ENCODE data around the gene JTB.
A peak's percentile ranks its signal among the peaks of the same experiment; 100 is the strongest.
"Not testable (repeated sequence)": the region's sequence is repeated elsewhere in the genome, so short reads cannot be mapped to it uniquely, and the experiment has no call there.

The JTB gene

DNA sequence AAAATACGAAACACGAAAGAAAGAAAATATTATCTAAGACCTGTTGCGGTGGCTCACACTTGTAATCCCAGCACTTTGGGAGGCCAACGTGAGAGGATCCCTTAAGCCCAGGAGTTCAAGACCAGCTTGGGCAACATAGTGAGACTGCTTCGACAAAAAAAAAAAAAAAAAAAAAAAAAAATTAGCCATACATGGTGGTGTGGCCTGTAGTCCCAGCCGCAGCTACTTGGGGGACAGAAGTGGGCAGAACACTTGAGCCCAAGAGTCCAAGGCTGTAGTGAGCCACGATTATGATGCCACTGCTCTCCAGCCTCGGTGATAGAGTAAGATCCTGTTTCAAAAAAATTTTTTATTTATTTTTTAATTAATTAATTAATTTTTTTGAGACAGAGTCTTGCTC is 10.1 kb upstream of the JTB start:
- Mint-ChIP-seq H3K4me3 (no peak overlapping the region), H3K36me3 (peaks cover 12% of the 10 kb centered on the region), H3K27me3 (no peaks in the 10 kb centered on the region), H3K27ac (no peak overlapping the region), H3K4me1 (ENCODE audit: low read depth) (peaks cover 51% of the 10 kb centered on the region), H3K9me3 (ENCODE audit: low read depth) (no peaks in the 10 kb centered on the region)

DNA sequence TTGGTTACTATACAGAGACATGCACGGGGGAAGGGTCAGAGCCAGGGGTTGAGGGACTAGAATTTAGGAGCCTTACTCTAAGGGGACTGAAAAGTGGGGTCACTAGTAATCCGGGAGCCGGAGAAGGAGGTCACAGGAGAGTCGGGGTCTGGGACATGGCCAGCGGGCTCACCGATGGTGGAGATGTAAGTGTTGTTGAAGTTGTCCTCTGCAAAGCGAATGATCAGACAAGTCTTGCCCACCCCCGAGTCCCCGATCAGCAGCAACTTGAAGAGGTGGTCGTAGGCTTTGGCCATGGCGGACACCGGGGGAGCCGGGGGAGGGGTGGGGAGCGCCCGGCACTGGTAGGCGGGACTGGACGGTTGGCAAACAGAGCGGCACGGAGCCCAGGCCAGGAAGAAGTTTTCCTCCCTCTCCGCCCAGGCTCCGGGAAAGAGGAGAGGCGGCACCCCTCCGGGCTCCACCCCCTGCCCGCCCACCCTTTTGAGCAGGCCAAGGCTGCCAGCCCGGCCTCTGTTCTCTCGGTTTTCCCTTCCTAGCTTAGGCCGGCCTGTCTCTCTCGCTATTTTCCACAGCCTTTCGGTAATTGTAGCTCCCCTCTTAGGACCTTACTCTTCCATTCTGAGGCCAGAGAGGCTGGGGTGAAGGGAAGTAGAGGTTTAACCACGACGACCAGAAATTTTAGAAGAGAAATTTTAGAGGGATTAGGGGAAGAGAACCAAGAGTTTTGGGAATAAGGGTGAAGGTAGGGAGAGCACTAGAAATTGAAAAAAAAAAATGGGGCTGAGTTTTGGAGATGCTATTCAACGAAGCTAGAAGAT is 8.7 kb upstream of the JTB start, which contains the start of gene RAB13:
Gene RAB13 (minus strand): TSS at position 399 of the 821 bp plus-strand sequence. CDS start 103 bp downstream, at position 296.
- H3K36me3 Mint-ChIP-seq = peaks cover 1% of the 10 kb centered on the region
- peak within 1 kb of the TSS; percentile 99 for H3K27ac Mint-ChIP-seq
- peaks cover 40% of the 10 kb centered on the region for H3K4me1 Mint-ChIP-seq (ENCODE audit: low read depth)
- H3K27me3 Mint-ChIP-seq = no peaks in the 10 kb centered on the region
- H3K4me3 Mint-ChIP-seq = peak within 1 kb of the TSS; percentile 96
- no peaks in the 10 kb centered on the region for H3K9me3 Mint-ChIP-seq (ENCODE audit: low read depth)

DNA sequence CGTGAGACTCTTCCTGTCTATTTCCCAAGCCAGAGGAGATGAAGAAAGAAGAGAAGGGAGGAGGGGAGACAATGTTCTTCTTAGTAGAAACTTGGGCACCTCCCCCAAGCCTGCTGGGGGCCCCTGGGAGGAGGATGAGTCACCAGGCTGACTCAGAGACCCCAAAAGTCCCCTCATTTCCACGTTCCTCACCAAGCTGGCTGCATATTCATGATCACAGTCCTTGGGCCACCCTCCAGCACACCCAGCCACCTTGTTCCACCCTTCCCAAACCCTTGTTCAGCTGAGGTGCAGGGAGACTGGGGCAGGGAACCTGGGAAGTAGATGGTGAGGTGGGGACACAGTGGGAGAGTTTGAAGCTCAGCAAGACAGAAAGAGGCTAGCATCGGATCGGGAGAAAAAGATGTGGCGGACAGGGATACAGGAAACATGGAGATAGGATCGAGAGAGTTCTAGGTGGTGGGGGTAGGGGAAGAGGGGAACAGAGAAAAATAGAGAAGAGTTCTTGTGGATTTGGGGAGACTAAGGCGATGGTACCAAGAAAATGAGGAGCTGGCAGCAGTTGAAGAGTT is 8.0 kb upstream of the JTB start:
- H3K9me3 Mint-ChIP-seq (ENCODE audit: low read depth) = no peaks in the 10 kb centered on the region
- no peaks in the 10 kb centered on the region for H3K27me3 Mint-ChIP-seq
- no peaks in the 10 kb centered on the region for H3K36me3 Mint-ChIP-seq
- peak overlapping the region; percentile 99 for H3K27ac Mint-ChIP-seq
- H3K4me1 Mint-ChIP-seq (ENCODE audit: low read depth) = peaks cover 36% of the 10 kb centered on the region
- H3K4me3 Mint-ChIP-seq = peak overlapping the region; percentile 96

DNA sequence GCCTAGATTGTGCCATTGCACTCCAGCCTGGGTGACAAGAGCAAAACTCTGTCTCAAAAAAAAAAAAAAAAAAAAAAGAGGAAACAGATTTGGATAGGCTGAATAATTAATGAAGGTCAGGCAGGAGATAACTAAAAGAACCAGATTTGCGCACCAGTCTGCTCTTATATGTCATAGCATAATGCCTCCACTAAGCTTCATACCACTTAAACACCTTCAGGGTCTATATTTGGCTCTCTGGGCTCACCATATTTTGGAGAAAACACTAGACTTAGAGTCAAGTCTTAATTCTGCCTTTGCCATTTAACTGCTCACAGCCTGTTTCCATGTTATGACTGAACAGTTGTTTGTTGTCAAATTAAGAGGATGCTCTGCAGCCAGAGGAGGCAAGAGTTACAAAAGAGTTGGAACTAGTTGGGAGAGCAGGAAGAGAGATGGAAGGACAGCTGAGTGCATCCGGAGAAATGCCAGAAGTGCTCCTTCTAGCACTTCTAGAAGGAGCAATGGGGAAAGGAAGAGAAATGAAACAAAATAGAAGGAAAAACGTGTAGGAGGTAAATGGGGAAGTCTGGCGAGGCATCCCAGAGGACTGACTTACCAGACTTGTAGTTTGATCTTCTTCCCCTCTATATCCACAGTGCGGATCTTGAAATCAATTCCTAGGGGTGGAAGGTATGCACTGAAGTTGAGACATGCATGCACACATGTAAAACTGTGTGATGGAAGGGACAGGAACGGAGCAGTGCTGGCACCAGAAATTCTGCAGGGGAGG is 6.8 kb upstream of the JTB start:
- Mint-ChIP-seq H3K27me3 (no peaks in the 10 kb centered on the region), H3K9me3 (ENCODE audit: low read depth) (no peaks in the 10 kb centered on the region), H3K4me1 (ENCODE audit: low read depth) (peaks cover 30% of the 10 kb centered on the region), H3K27ac (peak overlapping the region; percentile 58), H3K4me3 (peak overlapping the region; percentile 8), H3K36me3 (no peaks in the 10 kb centered on the region)

DNA sequence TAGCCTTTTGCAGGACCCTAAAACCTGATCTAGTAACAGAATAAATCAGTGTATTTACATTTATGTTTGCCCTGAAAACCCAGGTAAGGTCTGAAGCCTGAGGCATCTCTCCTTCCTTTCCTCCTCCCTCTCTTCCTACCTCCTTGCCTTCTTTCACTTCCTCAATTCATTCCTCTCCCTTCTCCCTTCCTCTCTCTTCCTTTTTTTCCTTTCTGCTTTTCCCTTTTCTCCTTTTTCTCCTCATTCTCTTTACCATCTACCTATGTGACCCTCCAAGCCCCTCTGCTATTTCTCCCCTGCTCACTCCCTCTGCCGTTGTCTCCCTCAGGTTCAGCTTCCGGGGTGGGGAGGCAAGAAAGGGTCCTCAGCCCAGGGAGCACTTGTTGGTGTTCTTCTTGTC is 4.3 kb upstream of the JTB start:
- H3K27me3 Mint-ChIP-seq, H3K27ac Mint-ChIP-seq: not testable (repeated sequence)

DNA sequence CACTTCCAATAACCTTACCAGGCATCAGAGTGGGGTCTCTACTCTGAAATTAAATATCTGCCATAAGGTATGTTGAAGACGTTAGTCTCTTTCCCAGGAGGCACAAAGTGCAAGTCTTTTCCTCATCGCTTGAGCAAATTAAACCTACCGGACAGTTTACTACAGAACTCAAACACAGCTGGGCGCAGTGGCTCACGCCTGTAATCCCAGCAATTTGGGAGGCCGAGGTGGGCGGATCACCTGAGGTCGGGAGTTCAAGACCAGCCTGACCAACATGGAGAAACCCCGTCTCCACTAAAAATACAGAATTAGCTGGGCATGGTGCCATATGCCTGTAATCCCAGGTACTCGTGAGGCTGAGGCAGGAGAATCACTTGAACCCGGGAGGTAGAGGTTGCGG is 1.6 kb upstream of the JTB start:
- Mint-ChIP-seq H3K27ac (peak overlapping the region; percentile 96), H3K4me1 (ENCODE audit: low read depth) (peaks cover 33% of the 10 kb centered on the region)
- H3K36me3 Mint-ChIP-seq = not testable (repeated sequence)

More for the DNA sequence above, 4.3 kb upstream of the JTB start:
- not testable (repeated sequence) for H3K4me3 Mint-ChIP-seq; H3K9me3 Mint-ChIP-seq (ENCODE audit: low read depth); H3K36me3 Mint-ChIP-seq
- H3K4me1 Mint-ChIP-seq (ENCODE audit: low read depth) = peaks cover 39% of the 10 kb centered on the region

DNA sequence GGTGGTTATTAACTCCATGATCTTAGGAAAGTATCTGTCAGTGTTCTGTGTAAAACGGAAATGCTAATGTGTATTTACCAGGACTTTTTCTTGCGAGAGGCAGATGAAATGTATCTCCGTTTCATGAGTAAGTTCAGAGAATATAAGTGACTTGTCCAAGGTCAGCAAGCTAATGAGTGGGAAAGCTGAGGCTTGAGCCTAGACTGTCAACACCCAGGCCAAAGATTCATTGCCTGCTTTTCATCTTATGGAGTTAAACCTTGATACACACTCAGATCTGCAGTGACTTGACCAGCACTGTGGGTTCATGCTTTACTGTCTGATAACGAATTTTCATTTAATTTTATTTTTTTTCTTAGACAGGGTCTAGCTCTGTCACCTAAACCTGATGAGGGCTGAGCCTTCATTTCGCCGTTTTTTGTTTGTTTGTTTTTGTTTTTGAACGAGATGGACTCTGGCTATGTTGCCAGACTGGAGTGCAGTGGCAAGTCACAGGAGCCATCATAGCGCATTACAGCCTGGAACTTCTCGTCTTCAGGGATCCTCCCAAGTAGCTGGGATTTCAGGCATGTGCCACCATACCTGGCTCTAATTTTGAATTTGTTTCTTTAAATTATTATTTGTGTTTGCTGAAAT is 918 bp upstream of the JTB start:
- H3K36me3 Mint-ChIP-seq = peaks cover 5% of the 10 kb centered on the region

More for the DNA sequence above, 1.6 kb upstream of the JTB start:
- H3K9me3 Mint-ChIP-seq (ENCODE audit: low read depth); H3K27me3 Mint-ChIP-seq: not testable (repeated sequence)
- peak overlapping the region; percentile 97 for H3K4me3 Mint-ChIP-seq

DNA sequence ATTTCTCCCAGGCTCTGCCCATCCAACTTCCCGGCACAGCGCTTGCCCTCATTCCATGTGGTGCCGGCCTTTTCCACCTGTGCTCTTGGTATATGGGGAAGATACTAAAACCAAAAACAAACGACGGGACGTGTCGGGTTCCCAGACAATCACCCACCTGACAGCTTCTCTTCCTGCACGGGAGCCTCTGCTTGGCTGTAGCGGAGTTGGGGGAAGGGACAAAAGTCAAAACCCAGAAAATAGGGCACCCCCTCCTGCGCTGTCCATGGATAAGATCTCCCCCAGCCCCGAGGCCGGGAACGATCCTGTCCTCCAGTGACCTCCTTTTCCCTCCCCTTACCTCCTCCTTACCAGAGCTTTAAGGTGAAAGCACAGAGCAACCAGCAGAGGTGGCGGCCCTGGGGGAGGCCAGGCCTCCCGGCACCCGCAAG is 640 bp downstream of the JTB start:
- H3K9me3 Mint-ChIP-seq (ENCODE audit: low read depth) = no peaks in the 10 kb centered on the region
- peaks cover 5% of the 10 kb centered on the region for H3K36me3 Mint-ChIP-seq
- peak overlapping the region; percentile 97 for H3K4me3 Mint-ChIP-seq
- H3K4me1 Mint-ChIP-seq (ENCODE audit: low read depth) = peaks cover 44% of the 10 kb centered on the region
- H3K27ac Mint-ChIP-seq = peak overlapping the region; percentile 98
- H3K27me3 Mint-ChIP-seq = no peaks in the 10 kb centered on the region

More for the DNA sequence above, 918 bp upstream of the JTB start:
- peak overlapping the region; percentile 96 for H3K27ac Mint-ChIP-seq
- H3K4me3 Mint-ChIP-seq = peak overlapping the region; percentile 97
- H3K4me1 Mint-ChIP-seq (ENCODE audit: low read depth) = peaks cover 34% of the 10 kb centered on the region
- H3K9me3 Mint-ChIP-seq (ENCODE audit: low read depth) = no peaks in the 10 kb centered on the region
- H3K27me3 Mint-ChIP-seq = no peaks in the 10 kb centered on the region

DNA sequence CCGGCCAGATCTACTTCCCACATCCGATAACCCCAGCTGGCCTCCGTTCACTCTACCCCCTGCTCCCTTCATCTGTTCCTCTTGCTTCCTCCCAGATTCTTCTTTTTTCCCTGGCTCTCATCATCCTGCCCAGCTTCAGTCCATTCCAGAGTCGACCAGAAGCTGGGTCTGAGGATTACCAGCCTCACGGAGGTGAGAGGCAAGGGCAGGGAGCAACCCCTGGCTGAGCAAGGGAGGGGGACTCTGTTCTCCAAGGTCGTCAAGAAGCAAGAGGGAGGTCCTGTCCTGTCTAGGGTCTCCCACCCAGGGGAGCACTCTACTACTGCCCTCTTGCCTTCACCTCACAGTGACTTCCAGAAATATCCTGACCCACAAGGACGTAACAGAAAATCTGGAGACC is 3.9 kb downstream of the JTB start:
- Mint-ChIP-seq H3K9me3 (ENCODE audit: low read depth) (no peaks in the 10 kb centered on the region), H3K4me3 (no peak overlapping the region), H3K4me1 (ENCODE audit: low read depth) (peaks cover 44% of the 10 kb centered on the region), H3K36me3 (peaks cover 5% of the 10 kb centered on the region), H3K27ac (peak overlapping the region; percentile 71), H3K27me3 (no peaks in the 10 kb centered on the region)

DNA sequence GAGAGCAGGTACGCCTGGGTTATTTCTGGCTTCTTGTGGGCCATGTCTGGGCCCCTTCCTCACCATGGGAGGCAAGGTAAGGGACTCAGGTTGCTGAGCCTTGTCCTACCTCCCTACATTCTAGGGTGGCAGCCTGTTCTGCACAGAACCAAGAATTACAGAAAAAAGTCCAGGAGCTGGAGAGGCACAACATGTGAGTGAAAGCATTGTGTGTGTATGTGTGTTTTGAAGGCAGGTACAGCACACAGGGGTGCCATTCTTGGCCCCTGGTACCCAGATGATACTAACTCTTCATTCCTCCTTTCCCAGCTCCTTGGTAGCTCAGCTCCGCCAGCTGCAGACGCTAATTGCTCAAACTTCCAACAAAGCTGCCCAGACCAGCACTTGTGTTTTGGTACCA is 4.4 kb downstream of the JTB start:
- Mint-ChIP-seq H3K4me3 (no peak overlapping the region), H3K27ac (peak overlapping the region; percentile 58), H3K4me1 (ENCODE audit: low read depth) (peaks cover 39% of the 10 kb centered on the region), H3K27me3 (no peaks in the 10 kb centered on the region), H3K9me3 (ENCODE audit: low read depth) (no peaks in the 10 kb centered on the region), H3K36me3 (peaks cover 5% of the 10 kb centered on the region)

DNA sequence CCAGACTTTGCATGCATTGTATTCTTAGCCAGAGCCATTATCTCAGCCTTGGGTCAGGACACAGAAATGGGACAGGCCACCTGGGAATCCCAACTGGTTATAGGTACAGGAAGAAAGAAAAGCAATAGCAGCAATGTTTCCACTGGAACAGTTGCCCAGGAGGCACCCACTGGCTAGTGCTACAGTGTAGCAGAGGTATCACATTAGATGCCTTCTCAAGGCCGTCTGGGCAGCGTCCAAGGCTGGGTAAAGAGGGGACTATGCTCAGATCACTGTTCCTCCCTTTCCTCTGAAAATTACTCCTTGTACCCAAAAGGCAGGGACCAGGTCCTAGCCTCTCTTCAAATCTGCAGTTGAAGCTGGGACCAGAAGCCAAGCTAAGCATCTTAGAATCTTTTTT is 7.1 kb downstream of the JTB start:
- Mint-ChIP-seq H3K9me3 (ENCODE audit: low read depth) (no peaks in the 10 kb centered on the region), H3K27me3 (no peaks in the 10 kb centered on the region), H3K4me1 (ENCODE audit: low read depth) (peaks cover 47% of the 10 kb centered on the region), H3K4me3 (no peak overlapping the region), H3K27ac (no peak overlapping the region), H3K36me3 (no peaks in the 10 kb centered on the region)

DNA sequence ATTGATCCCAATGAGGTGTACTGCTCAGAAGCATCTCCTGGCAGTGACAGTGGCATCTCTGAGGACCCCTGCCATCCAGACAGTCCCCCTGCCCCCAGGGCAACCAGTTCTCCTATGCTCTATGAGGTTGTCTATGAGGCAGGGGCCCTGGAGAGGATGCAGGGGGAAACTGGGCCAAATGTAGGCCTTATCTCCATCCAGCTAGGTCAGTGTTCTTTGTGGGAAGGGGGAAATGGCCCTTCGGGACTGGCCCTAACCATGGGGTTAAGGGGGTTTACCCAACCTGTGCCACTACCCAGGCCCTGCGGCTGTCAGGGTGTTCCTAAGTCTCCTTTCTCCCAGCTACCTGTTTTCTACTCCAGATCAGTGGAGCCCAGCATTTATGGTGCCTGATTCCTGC is 8.5 kb downstream of the JTB start:
- peak overlapping the region; percentile 10 for H3K4me3 Mint-ChIP-seq
- no peaks in the 10 kb centered on the region for H3K9me3 Mint-ChIP-seq (ENCODE audit: low read depth)
- H3K27me3 Mint-ChIP-seq = no peaks in the 10 kb centered on the region
- H3K4me1 Mint-ChIP-seq (ENCODE audit: low read depth) = peaks cover 44% of the 10 kb centered on the region
- no peaks in the 10 kb centered on the region for H3K36me3 Mint-ChIP-seq
- H3K27ac Mint-ChIP-seq = peak overlapping the region; percentile 68

DNA sequence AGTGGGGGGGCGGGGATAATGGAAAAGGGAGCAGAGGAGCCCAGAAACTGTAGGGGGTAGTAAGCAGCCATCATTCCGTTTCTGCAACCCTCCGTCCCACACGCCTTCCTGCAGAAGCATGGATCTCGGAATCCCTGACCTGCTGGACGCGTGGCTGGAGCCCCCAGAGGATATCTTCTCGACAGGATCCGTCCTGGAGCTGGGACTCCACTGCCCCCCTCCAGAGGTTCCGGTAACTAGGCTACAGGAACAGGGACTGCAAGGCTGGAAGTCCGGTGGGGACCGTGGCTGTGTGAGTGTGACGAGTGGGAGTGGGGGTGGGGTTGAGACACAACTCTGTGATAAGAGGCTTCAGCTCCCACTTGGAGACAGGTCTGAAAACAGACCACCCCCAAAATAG is 9.1 kb downstream of the JTB start:
- H3K36me3 Mint-ChIP-seq = no peaks in the 10 kb centered on the region
- no peaks in the 10 kb centered on the region for H3K27me3 Mint-ChIP-seq
- H3K4me1 Mint-ChIP-seq (ENCODE audit: low read depth) = peaks cover 48% of the 10 kb centered on the region
- H3K4me3 Mint-ChIP-seq = no peak overlapping the region
- peak overlapping the region; percentile 91 for H3K27ac Mint-ChIP-seq
- no peaks in the 10 kb centered on the region for H3K9me3 Mint-ChIP-seq (ENCODE audit: low read depth)

DNA sequence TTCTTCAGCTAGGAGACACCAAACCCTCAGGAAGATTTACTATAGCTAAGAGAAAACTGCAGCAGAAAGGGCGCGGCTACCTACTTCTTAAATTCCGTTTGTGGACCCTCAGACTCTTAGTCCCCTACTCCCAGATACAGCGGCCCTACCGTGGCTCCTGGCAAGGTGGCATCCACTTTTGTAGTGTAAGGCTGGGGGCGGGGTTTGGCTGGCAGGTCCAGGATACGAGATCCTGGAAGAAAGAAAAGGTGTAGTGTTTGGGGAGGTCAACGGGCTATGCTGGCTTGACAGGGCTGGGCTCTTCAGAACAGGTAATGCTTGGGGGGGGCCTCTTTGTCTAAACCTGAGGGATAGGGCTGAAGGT is 9.5 kb downstream of the JTB start:
- no peaks in the 10 kb centered on the region for H3K36me3 Mint-ChIP-seq
- peak overlapping the region; percentile 90 for H3K4me3 Mint-ChIP-seq
- H3K9me3 Mint-ChIP-seq (ENCODE audit: low read depth) = no peaks in the 10 kb centered on the region
- no peaks in the 10 kb centered on the region for H3K27me3 Mint-ChIP-seq
- H3K27ac Mint-ChIP-seq = peak overlapping the region; percentile 91
- H3K4me1 Mint-ChIP-seq (ENCODE audit: low read depth) = peaks cover 45% of the 10 kb centered on the region

Data from activated naive CD8-positive, alpha-beta T cell (primary cell).